Coronary artery (tissue), 2 donors: Measurements from ENCODE around the gene RTP4.

Experiments used
- DNase-seq: peaks from one replicate; pipeline ENCODE4 v3.0.0-alpha.2; 2017; ENCODE audit warnings: low spot score
- H3K27ac ChIP-seq, 2 donors: fragments of 200-600 bp; sonication (generic); one replicate each; pipeline ENCODE4 v1.5.1; 2016 to 2019
- H3K4me3 ChIP-seq: fragments of 200-600 bp; sonication (generic); 2 replicates; pipeline ENCODE4 v1.5.1; 2016; ENCODE audit warnings: mild to moderate bottlenecking, moderate library complexity
- CTCF ChIP-seq: fragments of 200-600 bp; sonication (generic); IDR thresholded peaks from one replicate; pipeline ENCODE4 v1.5.1; 2019; ENCODE audit warnings: antibody characterized with exemption

RTP4 gene

GRCh38 chr3:187343670-187344069, 24.5 kb upstream of the RTP4 start:
- no peak overlapping the region for H3K4me3 ChIP-seq
- no peak for DNase-seq
- no peak overlapping the region for H3K27ac ChIP-seq
- TF ChIP-seq CTCF, result no peak

- no peak for TF ChIP-seq CTCF
- Histone ChIP-seq H3K27ac (no peak overlapping the region), H3K4me3 (no peak overlapping the region)
- no peak for DNase-seq
Measured at GRCh38 chr3:187352581-187353575, 15.3 kb upstream of the RTP4 start.

- Histone ChIP-seq H3K4me3 (no peak overlapping the region), H3K27ac (no peak overlapping the region)
- no peak for DNase-seq
- no peak for TF ChIP-seq CTCF
Measured at GRCh38 chr3:187358068-187358467, 10.1 kb upstream of the RTP4 start.

GRCh38 chr3:187359798-187360486, 8.2 kb upstream of the RTP4 start:
- Histone ChIP-seq H3K27ac (no peak overlapping the region), H3K4me3 (no peak overlapping the region)
- DNase-seq, result no peak
- TF ChIP-seq CTCF, result no peak

GRCh38 chr3:187360596-187360995, 7.6 kb upstream of the RTP4 start:
- no peak overlapping the region for H3K27ac ChIP-seq
- no peak overlapping the region for H3K4me3 ChIP-seq
- no peak for TF ChIP-seq CTCF
- DNase-seq, result no peak

- no peak for DNase-seq
- TF ChIP-seq CTCF, result no peak
- no peak overlapping the region for H3K27ac ChIP-seq
- no peak overlapping the region for H3K4me3 ChIP-seq
Measured at GRCh38 chr3:187361835-187362234, 6.3 kb upstream of the RTP4 start.
